ENCODE measurements around the gene PWP1.

Gene PWP1

DNA sequence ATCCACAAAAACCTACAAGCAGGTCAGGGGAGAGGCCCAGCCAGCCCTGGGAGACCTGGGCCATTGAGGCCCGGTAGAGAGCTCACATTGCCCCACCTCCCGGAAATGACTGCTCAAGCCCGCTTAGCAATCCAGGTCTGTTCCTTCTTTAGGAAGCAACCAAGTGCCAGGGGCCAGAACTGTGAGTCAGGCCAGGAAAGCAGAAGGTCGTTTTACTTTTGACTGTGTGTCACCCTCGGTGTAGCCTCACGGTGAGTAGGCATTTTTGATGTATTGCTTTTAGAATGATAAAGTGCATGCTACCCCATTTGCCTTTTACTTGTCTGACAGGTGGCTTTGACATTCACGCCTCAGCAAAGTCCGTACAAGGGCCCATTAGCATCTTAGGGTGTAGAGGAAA, 25.4 kb upstream of the PWP1 start:
- H3K36me3 Mint-ChIP-seq, result peaks cover 2% of the 10 kb centered on the region
- H3K9me3 Mint-ChIP-seq (ENCODE audit: low read depth), result no peaks in the 10 kb centered on the region
- no peak overlapping the region for H3K4me3 Mint-ChIP-seq
- no peak overlapping the region for H3K27ac Mint-ChIP-seq
- no peaks in the 10 kb centered on the region for H3K27me3 Mint-ChIP-seq
- H3K4me1 Mint-ChIP-seq (ENCODE audit: low read depth), result peaks cover 7% of the 10 kb centered on the region

DNA sequence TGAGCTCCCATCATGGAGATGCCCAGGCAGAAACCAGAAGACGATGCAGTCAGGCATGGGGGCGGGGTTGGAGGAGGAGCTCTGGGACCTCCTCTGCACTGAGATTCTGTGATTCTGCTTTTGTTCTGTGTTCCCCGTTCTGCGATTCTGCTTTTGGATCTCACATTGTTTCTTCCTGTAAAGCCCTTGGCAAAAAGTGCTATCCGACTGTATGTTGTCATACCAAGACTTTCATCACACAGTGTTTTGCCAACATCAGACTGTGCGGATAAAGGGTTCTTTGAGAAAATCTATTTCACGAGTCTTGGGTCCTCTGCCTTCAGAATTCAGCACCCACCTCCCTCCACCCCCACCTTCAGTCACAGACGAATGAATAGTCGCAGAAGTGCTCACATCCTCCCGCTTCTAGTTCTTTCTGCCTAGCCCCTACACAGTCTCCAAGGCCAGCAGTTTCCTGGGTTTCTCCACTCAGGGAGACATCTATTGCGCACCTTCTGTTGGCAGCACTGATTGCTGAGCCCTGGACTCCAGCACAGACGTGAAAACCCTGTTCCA, 24.7 kb upstream of the PWP1 start:
- H3K27ac Mint-ChIP-seq, result no peak overlapping the region
- peaks cover 2% of the 10 kb centered on the region for H3K36me3 Mint-ChIP-seq
- peaks cover 7% of the 10 kb centered on the region for H3K4me1 Mint-ChIP-seq (ENCODE audit: low read depth)
- no peaks in the 10 kb centered on the region for H3K9me3 Mint-ChIP-seq (ENCODE audit: low read depth)
- H3K4me3 Mint-ChIP-seq, result no peak overlapping the region
- no peaks in the 10 kb centered on the region for H3K27me3 Mint-ChIP-seq

- no peaks in the 10 kb centered on the region for H3K9me3 Mint-ChIP-seq (ENCODE audit: low read depth)
- peaks cover 7% of the 10 kb centered on the region for H3K4me1 Mint-ChIP-seq (ENCODE audit: low read depth)
- H3K27ac Mint-ChIP-seq, result no peak overlapping the region
- H3K27me3 Mint-ChIP-seq, result no peaks in the 10 kb centered on the region
- H3K4me3 Mint-ChIP-seq, result no peak overlapping the region
- peaks cover 2% of the 10 kb centered on the region for H3K36me3 Mint-ChIP-seq
Observed at GRCh38 chr12:107661830-107662229, 23.8 kb upstream of the PWP1 start.

DNA sequence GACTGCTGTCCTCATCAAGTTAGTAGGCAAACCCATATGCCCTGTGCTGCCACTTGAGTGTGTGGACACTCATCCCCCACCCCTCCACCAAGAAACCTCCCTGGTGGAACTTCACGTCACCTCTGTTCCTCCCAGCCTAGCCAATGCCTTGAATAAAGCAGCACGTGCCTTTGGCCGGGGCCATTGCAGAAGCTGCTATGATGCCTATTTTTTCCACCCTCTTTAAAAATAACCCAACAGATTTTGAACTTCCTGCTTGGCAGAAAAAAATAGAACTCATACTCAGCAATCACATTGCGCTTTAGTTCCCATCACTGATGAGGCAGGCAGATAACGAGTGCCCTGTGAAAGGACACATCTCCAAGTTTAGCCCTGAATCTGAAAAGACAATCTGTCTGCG, 23.1 kb upstream of the PWP1 start:
- Mint-ChIP-seq H3K27ac (no peak overlapping the region), H3K9me3 (ENCODE audit: low read depth) (no peaks in the 10 kb centered on the region)

GRCh38 chr12:107663277-107663676, 22.3 kb upstream of the PWP1 start:
- H3K27ac Mint-ChIP-seq, result peak overlapping the region; percentile 36
- no peaks in the 10 kb centered on the region for H3K36me3 Mint-ChIP-seq
- H3K4me3 Mint-ChIP-seq, result no peak overlapping the region
- H3K9me3 Mint-ChIP-seq (ENCODE audit: low read depth), result no peaks in the 10 kb centered on the region
- H3K4me1 Mint-ChIP-seq (ENCODE audit: low read depth), result peaks cover 7% of the 10 kb centered on the region
- H3K27me3 Mint-ChIP-seq, result no peaks in the 10 kb centered on the region

More for the DNA sequence above, 23.1 kb upstream of the PWP1 start:
- Mint-ChIP-seq H3K27me3 (no peaks in the 10 kb centered on the region), H3K4me1 (ENCODE audit: low read depth) (peaks cover 7% of the 10 kb centered on the region), H3K36me3 (no peaks in the 10 kb centered on the region), H3K4me3 (no peak overlapping the region)

GRCh38 chr12:107666009-107666408, 19.6 kb upstream of the PWP1 start:
- Mint-ChIP-seq H3K27me3 (peaks cover 3% of the 10 kb centered on the region), H3K9me3 (ENCODE audit: low read depth) (no peaks in the 10 kb centered on the region)

GRCh38 chr12:107667464-107667863, 18.1 kb upstream of the PWP1 start:
- H3K27me3 Mint-ChIP-seq, result peaks cover 5% of the 10 kb centered on the region
- no peaks in the 10 kb centered on the region for H3K36me3 Mint-ChIP-seq
- peaks cover 7% of the 10 kb centered on the region for H3K4me1 Mint-ChIP-seq (ENCODE audit: low read depth)
- no peak overlapping the region for H3K4me3 Mint-ChIP-seq
- H3K9me3 Mint-ChIP-seq (ENCODE audit: low read depth), result no peaks in the 10 kb centered on the region
- no peak overlapping the region for H3K27ac Mint-ChIP-seq

More at GRCh38 chr12:107666009-107666408, 19.6 kb upstream of the PWP1 start:
- Mint-ChIP-seq H3K27ac (no peak overlapping the region), H3K4me3 (no peak overlapping the region), H3K36me3 (no peaks in the 10 kb centered on the region), H3K4me1 (ENCODE audit: low read depth) (peaks cover 7% of the 10 kb centered on the region)

GRCh38 chr12:107668320-107669098, 17.1 kb upstream of the PWP1 start:
- no peak overlapping the region for H3K27ac Mint-ChIP-seq
- H3K4me1 Mint-ChIP-seq (ENCODE audit: low read depth), result peaks cover under 1% of the 10 kb centered on the region
- H3K9me3 Mint-ChIP-seq (ENCODE audit: low read depth), result no peaks in the 10 kb centered on the region
- H3K36me3 Mint-ChIP-seq, result no peaks in the 10 kb centered on the region
- no peak overlapping the region for H3K4me3 Mint-ChIP-seq
- peaks cover 6% of the 10 kb centered on the region for H3K27me3 Mint-ChIP-seq

- no peak overlapping the region for H3K4me3 Mint-ChIP-seq
- H3K4me1 Mint-ChIP-seq (ENCODE audit: low read depth), result no peaks in the 10 kb centered on the region
- peaks cover 6% of the 10 kb centered on the region for H3K27me3 Mint-ChIP-seq
- H3K36me3 Mint-ChIP-seq, result no peaks in the 10 kb centered on the region
- H3K9me3 Mint-ChIP-seq (ENCODE audit: low read depth), result no peaks in the 10 kb centered on the region
- H3K27ac Mint-ChIP-seq, result no peak overlapping the region
Observed at GRCh38 chr12:107669946-107670345, 15.7 kb upstream of the PWP1 start.

DNA sequence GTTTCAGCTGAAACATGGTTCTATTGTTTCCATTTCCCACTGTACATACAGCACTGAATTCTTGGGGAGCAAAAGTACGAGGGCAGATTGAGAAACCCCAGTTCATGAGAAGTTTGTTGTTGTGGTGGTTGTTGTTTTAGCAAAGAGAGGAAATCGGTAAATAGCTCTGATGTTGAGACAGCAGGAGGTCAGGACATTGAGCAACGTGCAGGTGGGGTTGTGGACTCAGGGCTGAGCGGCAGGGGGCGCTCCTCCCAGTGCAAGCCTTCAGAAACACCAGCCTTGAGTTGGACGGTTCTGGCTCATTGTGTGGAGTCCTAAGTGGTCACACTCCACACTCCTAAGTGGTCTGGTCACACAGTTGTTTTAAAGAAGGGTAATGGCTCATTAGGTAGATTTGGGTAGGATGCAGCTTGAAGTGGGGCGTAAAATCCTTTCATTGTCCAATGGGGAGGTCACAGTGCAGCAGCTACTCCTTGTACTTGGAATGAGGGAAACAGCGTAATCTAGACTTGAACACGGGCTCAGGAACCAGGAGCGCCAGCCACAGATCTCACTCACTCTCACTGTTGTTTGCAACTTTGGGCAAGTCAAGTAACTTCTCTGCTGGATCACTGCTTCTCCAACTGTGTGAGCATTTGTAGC, 14.5 kb upstream of the PWP1 start:
- no peaks in the 10 kb centered on the region for H3K4me1 Mint-ChIP-seq (ENCODE audit: low read depth)
- no peak overlapping the region for H3K27ac Mint-ChIP-seq
- H3K4me3 Mint-ChIP-seq, result no peak overlapping the region
- H3K36me3 Mint-ChIP-seq, result no peaks in the 10 kb centered on the region
- no peaks in the 10 kb centered on the region for H3K9me3 Mint-ChIP-seq (ENCODE audit: low read depth)
- peaks cover 6% of the 10 kb centered on the region for H3K27me3 Mint-ChIP-seq

- Mint-ChIP-seq H3K36me3 (no peaks in the 10 kb centered on the region), H3K27ac (no peak overlapping the region), H3K4me1 (ENCODE audit: low read depth) (no peaks in the 10 kb centered on the region), H3K9me3 (ENCODE audit: low read depth) (no peaks in the 10 kb centered on the region), H3K27me3 (peaks cover 3% of the 10 kb centered on the region), H3K4me3 (no peak overlapping the region)
Observed at GRCh38 chr12:107677671-107678070, 7.9 kb upstream of the PWP1 start.

DNA sequence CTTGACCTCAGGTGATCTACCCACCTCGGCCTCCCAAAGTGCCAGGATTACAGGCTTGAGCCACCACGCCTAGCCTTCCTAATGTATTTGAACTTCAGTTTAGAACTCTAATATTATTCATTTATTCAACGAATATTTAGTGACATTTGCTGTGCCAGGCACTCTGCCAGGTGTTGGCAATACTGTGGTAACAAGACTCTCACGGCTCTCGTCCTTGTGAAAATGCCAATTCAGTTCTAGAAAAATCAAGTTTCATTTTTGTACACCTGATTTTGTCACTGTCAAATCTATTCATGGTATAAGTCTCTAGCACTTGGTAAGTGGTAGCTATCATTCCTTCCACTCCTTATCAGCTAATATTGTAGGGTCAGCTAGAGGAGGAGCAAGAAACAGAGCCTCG, 6.3 kb upstream of the PWP1 start:
- Mint-ChIP-seq H3K4me1 (ENCODE audit: low read depth) (peaks cover 1% of the 10 kb centered on the region), H3K36me3 (no peaks in the 10 kb centered on the region), H3K9me3 (ENCODE audit: low read depth) (no peaks in the 10 kb centered on the region), H3K27ac (no peak overlapping the region), H3K27me3 (peaks cover 2% of the 10 kb centered on the region), H3K4me3 (no peak overlapping the region)

- H3K27ac Mint-ChIP-seq, result no peak overlapping the region
- H3K4me1 Mint-ChIP-seq (ENCODE audit: low read depth), result peaks cover 20% of the 10 kb centered on the region
- H3K4me3 Mint-ChIP-seq, result no peak overlapping the region
- peaks cover 2% of the 10 kb centered on the region for H3K27me3 Mint-ChIP-seq
- no peaks in the 10 kb centered on the region for H3K9me3 Mint-ChIP-seq (ENCODE audit: low read depth)
- H3K36me3 Mint-ChIP-seq, result peaks cover 2% of the 10 kb centered on the region
Observed at GRCh38 chr12:107681455-107681835, 4.2 kb upstream of the PWP1 start.

- Mint-ChIP-seq H3K4me3 (no peak overlapping the region), H3K9me3 (ENCODE audit: low read depth) (no peaks in the 10 kb centered on the region), H3K36me3 (peaks cover 2% of the 10 kb centered on the region), H3K4me1 (ENCODE audit: low read depth) (peaks cover 24% of the 10 kb centered on the region), H3K27me3 (peaks cover 2% of the 10 kb centered on the region), H3K27ac (no peak overlapping the region)
Observed at GRCh38 chr12:107681836-107682820, 3.5 kb upstream of the PWP1 start.

All from activated naive CD8-positive, alpha-beta T cell (primary cell).